WTC11 (cell line): ENCODE data around the gene ACCSL. TPM values are rescaled to one million over a fixed set of nuclear protein-coding genes. Genes with fewer than 3 reads are reported as not detected.

Experiments
- ATAC-seq: fragments of 200-7000 bp; cut with Tn5 transposase; 2 replicates; pipeline ENCODE4 v1.10.0; 2021; ENCODE audit warnings: mild to moderate bottlenecking, moderate library complexity
- CTCF ChIA-PET: fragments of 300-600 bp; sonication (Branson Sonifier 250); formaldehyde crosslinking; loops from one replicate; lab custom pipeline; 2021; ENCODE audit warnings: antibody characterized with exemption; lab: Charles Lee
- POLR2A ChIA-PET: fragments of 350-600 bp; sonication (Branson Sonifier 250); formaldehyde crosslinking; loops from one replicate; lab custom pipeline; 2021; ENCODE audit warnings: antibody characterized with exemption; lab: Charles Lee
- DNase-seq: peaks from one replicate; pipeline ENCODE4 v3.0.0; 2021; ENCODE audit warnings: low spot score
- H3K27ac Mint-ChIP-seq: 2 replicates; pipeline ENCODE4 v1.8.0; 2021; ENCODE audit warnings: mixed read lengths
- H3K27me3 Mint-ChIP-seq: 2 replicates; pipeline ENCODE4 v1.8.0; 2021; ENCODE audit warnings: low read depth, mild to moderate bottlenecking, moderate library complexity, mixed read lengths
- H3K36me3 Mint-ChIP-seq: 2 replicates; pipeline ENCODE4 v1.8.0; 2021; ENCODE audit warnings: mixed read lengths
- H3K4me1 Mint-ChIP-seq: 2 replicates; pipeline ENCODE4 v1.8.0; 2022; ENCODE audit warnings: mixed read lengths
- H3K4me3 Mint-ChIP-seq: 2 replicates; pipeline ENCODE4 v1.8.0; 2021; ENCODE audit warnings: mild to moderate bottlenecking, moderate library complexity, mixed read lengths
- H3K9me3 Mint-ChIP-seq: 2 replicates; pipeline ENCODE4 v1.8.0; 2021; ENCODE audit warnings: mixed read lengths
- CBFB ChIP-seq: sonication (generic); formaldehyde crosslinking; IDR thresholded peaks from 2 replicates; pipeline ENCODE4 v1.8.1; 2022; ENCODE audit warnings: mild to moderate bottlenecking, low read depth, missing genetic modification reagents
- EMX1 ChIP-seq: fragments of 250-450 bp; sonication (Bioruptor Pico); IDR thresholded peaks from 2 replicates; pipeline ENCODE4 v1.8.0; 2021; ENCODE audit warnings: mild to moderate bottlenecking
- ETV6 ChIP-seq: sonication (generic); formaldehyde crosslinking; IDR thresholded peaks from 2 replicates; pipeline ENCODE4 v1.8.1; 2022; ENCODE audit warnings: mild to moderate bottlenecking, missing genetic modification reagents
- GTF2I ChIP-seq: fragments of 250-450 bp; sonication (Bioruptor Pico); conservative IDR thresholded peaks from 2 replicates; pipeline ENCODE4 v1.4.0; 2021; ENCODE audit warnings: mild to moderate bottlenecking
- RORB ChIP-seq: fragments of 250-450 bp; sonication (Bioruptor Pico); IDR thresholded peaks from 2 replicates; pipeline ENCODE4 v1.9.0; 2021; ENCODE audit warnings: mild to moderate bottlenecking
- TEAD4 ChIP-seq: sonication (generic); formaldehyde crosslinking; IDR thresholded peaks from 2 replicates; pipeline ENCODE4 v1.8.0; 2022; ENCODE audit warnings: mild to moderate bottlenecking, missing genetic modification reagents
- ZNF219 ChIP-seq: sonication (generic); formaldehyde crosslinking; IDR thresholded peaks from 2 replicates; pipeline ENCODE4 v1.8.0; 2023; ENCODE audit warnings: missing genetic modification reagents, mild to moderate bottlenecking, borderline replicate concordance
- total RNA-seq: library from RNA; stranded (reverse); gene quantifications from 3 replicates; pipeline ENCODE4 v1.2.3, GENCODE V29; 2021
- TF ChIP-seq, protein P1 (sequence below): fragments of 250-450 bp; sonication (Bioruptor Pico); conservative IDR thresholded peaks from 2 replicates; pipeline ENCODE4 v1.9.0; 2021; ENCODE audit warnings: mild to moderate bottlenecking
- TF ChIP-seq, protein P2 (sequence below): sonication (generic); formaldehyde crosslinking; IDR thresholded peaks from 2 replicates; pipeline ENCODE4 v1.8.1; 2023; ENCODE audit warnings: mild to moderate bottlenecking, missing genetic modification reagents, borderline replicate concordance
- TF ChIP-seq, protein P3 (sequence below): fragments of 250-450 bp; sonication (Bioruptor Pico); IDR thresholded peaks from 2 replicates; pipeline ENCODE4 v1.8.0; 2021; ENCODE audit warnings: mild to moderate bottlenecking
- TF ChIP-seq, protein P4 (sequence below): sonication (generic); formaldehyde crosslinking; IDR thresholded peaks from 2 replicates; pipeline ENCODE4 v1.8.1; 2023; ENCODE audit warnings: mild to moderate bottlenecking, missing genetic modification reagents
- TF ChIP-seq, protein P5 (sequence below): fragments of 200-600 bp; IDR thresholded peaks from 2 replicates; pipeline ENCODE4 v1.8.0; 2022; ENCODE audit warnings: antibody characterized with exemption
- TF ChIP-seq, protein P6 (sequence below): sonication (generic); formaldehyde crosslinking; IDR thresholded peaks from 2 replicates; pipeline ENCODE4 v1.8.0; 2023; ENCODE audit warnings: missing genetic modification reagents
- TF ChIP-seq, protein P7 (sequence below): sonication (generic); formaldehyde crosslinking; IDR thresholded peaks from 2 replicates; pipeline ENCODE4 v1.8.1; 2022; ENCODE audit warnings: low read depth, missing genetic modification reagents, borderline replicate concordance

ACCSL gene
- total RNA-seq, 1 experiment from 2014 or later, result not detected

DNA sequence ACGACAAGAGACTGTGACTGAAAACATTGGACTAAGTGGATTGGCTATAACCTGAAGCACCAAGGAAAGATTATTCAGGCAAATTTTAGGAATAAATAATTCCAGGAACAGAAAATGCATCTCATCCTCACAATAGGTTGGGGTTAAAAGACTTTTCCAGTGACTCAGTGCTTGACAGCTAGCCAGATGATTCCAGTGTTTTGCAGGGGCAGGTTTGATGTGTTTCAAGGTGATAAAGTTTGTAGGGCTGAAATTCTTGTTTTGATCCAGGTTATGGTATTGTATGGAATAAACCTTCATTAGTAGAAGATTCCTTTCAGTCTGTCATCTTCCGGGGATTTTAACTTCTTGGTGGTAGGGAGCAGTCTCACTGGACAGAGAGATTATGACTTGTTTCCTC lies 50.0 kb downstream of the ACCSL start:
- H3K9me3 Mint-ChIP-seq, result no peaks in the 10 kb centered on the region
- H3K27ac Mint-ChIP-seq, result no peak overlapping the region
- H3K27me3 Mint-ChIP-seq, result no peaks in the 10 kb centered on the region; the same call in 1 of the 2 replicates
- DNase-seq, result no peak
- H3K4me3 Mint-ChIP-seq, result no peak overlapping the region
- ChIA-PET CTCF (no interaction called here), POLR2A (no interaction called here)
- TF ChIP-seq, protein P1, sequence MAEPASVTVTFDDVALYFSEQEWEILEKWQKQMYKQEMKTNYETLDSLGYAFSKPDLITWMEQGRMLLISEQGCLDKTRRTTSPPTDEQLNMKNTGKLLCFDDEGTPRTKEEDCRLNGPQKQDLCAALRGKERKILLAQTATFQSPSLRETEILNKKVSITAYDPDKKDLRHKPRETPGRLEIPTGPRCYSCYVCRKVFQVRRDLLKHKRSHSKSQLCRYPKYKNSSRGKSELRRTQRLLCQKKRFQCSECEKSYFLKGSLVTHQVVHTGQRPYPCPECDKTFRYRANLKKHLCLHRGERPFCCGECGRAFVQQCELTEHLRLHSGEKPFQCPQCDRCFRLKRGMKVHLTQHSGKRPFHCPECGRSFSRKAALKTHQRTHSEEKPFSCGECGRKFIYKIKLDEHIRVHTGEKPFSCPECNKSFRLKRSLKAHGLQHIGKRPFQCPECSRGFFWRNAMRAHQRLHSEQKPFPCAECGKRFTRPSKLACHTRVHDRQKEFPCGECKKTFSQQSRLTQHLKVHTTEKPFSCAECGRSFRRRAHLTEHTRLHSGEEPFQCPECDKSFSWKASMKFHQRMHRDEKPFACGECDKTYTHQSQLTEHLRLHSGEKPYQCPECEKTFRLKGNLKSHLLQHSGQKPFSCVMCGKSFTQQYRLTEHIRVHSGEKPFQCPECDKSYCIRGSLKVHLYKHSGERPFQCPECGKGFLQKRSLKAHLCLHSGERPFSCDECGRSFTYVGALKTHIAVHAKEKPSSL (CRISPR knock-in tag), result no peak
- TF ChIP-seq EMX1 (no peak), RORB (CRISPR knock-in tag) (no peak), ETV6 (no peak), ZNF219 (CRISPR knock-in tag) (no peak), GTF2I (no peak), CBFB (CRISPR knock-in tag) (no peak), TEAD4 (no peak)
- TF ChIP-seq, protein P2, sequence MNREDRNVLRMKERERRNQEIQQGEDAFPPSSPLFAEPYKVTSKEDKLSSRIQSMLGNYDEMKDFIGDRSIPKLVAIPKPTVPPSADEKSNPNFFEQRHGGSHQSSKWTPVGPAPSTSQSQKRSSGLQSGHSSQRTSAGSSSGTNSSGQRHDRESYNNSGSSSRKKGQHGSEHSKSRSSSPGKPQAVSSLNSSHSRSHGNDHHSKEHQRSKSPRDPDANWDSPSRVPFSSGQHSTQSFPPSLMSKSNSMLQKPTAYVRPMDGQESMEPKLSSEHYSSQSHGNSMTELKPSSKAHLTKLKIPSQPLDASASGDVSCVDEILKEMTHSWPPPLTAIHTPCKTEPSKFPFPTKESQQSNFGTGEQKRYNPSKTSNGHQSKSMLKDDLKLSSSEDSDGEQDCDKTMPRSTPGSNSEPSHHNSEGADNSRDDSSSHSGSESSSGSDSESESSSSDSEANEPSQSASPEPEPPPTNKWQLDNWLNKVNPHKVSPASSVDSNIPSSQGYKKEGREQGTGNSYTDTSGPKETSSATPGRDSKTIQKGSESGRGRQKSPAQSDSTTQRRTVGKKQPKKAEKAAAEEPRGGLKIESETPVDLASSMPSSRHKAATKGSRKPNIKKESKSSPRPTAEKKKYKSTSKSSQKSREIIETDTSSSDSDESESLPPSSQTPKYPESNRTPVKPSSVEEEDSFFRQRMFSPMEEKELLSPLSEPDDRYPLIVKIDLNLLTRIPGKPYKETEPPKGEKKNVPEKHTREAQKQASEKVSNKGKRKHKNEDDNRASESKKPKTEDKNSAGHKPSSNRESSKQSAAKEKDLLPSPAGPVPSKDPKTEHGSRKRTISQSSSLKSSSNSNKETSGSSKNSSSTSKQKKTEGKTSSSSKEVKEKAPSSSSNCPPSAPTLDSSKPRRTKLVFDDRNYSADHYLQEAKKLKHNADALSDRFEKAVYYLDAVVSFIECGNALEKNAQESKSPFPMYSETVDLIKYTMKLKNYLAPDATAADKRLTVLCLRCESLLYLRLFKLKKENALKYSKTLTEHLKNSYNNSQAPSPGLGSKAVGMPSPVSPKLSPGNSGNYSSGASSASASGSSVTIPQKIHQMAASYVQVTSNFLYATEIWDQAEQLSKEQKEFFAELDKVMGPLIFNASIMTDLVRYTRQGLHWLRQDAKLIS, result no peak
- TF ChIP-seq, protein P3, sequence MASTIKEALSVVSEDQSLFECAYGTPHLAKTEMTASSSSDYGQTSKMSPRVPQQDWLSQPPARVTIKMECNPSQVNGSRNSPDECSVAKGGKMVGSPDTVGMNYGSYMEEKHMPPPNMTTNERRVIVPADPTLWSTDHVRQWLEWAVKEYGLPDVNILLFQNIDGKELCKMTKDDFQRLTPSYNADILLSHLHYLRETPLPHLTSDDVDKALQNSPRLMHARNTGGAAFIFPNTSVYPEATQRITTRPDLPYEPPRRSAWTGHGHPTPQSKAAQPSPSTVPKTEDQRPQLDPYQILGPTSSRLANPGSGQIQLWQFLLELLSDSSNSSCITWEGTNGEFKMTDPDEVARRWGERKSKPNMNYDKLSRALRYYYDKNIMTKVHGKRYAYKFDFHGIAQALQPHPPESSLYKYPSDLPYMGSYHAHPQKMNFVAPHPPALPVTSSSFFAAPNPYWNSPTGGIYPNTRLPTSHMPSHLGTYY (CRISPR knock-in tag), result no peak
- TF ChIP-seq, protein P4, sequence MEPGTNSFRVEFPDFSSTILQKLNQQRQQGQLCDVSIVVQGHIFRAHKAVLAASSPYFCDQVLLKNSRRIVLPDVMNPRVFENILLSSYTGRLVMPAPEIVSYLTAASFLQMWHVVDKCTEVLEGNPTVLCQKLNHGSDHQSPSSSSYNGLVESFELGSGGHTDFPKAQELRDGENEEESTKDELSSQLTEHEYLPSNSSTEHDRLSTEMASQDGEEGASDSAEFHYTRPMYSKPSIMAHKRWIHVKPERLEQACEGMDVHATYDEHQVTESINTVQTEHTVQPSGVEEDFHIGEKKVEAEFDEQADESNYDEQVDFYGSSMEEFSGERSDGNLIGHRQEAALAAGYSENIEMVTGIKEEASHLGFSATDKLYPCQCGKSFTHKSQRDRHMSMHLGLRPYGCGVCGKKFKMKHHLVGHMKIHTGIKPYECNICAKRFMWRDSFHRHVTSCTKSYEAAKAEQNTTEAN (CRISPR knock-in tag), result no peak
- TF ChIP-seq, protein P5, sequence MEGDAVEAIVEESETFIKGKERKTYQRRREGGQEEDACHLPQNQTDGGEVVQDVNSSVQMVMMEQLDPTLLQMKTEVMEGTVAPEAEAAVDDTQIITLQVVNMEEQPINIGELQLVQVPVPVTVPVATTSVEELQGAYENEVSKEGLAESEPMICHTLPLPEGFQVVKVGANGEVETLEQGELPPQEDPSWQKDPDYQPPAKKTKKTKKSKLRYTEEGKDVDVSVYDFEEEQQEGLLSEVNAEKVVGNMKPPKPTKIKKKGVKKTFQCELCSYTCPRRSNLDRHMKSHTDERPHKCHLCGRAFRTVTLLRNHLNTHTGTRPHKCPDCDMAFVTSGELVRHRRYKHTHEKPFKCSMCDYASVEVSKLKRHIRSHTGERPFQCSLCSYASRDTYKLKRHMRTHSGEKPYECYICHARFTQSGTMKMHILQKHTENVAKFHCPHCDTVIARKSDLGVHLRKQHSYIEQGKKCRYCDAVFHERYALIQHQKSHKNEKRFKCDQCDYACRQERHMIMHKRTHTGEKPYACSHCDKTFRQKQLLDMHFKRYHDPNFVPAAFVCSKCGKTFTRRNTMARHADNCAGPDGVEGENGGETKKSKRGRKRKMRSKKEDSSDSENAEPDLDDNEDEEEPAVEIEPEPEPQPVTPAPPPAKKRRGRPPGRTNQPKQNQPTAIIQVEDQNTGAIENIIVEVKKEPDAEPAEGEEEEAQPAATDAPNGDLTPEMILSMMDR, result no peak
- TF ChIP-seq, protein P6, sequence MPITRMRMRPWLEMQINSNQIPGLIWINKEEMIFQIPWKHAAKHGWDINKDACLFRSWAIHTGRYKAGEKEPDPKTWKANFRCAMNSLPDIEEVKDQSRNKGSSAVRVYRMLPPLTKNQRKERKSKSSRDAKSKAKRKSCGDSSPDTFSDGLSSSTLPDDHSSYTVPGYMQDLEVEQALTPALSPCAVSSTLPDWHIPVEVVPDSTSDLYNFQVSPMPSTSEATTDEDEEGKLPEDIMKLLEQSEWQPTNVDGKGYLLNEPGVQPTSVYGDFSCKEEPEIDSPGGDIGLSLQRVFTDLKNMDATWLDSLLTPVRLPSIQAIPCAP, result no peak
- TF ChIP-seq, protein P7, sequence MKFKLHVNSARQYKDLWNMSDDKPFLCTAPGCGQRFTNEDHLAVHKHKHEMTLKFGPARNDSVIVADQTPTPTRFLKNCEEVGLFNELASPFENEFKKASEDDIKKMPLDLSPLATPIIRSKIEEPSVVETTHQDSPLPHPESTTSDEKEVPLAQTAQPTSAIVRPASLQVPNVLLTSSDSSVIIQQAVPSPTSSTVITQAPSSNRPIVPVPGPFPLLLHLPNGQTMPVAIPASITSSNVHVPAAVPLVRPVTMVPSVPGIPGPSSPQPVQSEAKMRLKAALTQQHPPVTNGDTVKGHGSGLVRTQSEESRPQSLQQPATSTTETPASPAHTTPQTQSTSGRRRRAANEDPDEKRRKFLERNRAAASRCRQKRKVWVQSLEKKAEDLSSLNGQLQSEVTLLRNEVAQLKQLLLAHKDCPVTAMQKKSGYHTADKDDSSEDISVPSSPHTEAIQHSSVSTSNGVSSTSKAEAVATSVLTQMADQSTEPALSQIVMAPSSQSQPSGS (CRISPR knock-in tag), result no peak
- TF ChIP-seq, all 79 proteins: peak for 0
- ATAC-seq, result no peak
- Mint-ChIP-seq H3K36me3 (no peaks in the 10 kb centered on the region), H3K4me1 (peaks cover 22% of the 10 kb centered on the region)
